ENCODE data around the gene RPS6KC1. TPM values are rescaled to one million over a fixed set of nuclear protein-coding genes. Genes with fewer than 3 reads are reported as not detected.
A peak's percentile ranks its signal among the peaks of the same experiment; 100 is the strongest.
"Not testable (repeated sequence)": the region's sequence is repeated elsewhere in the genome, so short reads cannot be mapped to it uniquely, and the experiment has no call there.

The RPS6KC1 gene
- total and polyA plus RNA-seq, 7 donors, result 3.9 to 37.4 (median 23.1) TPM

DNA sequence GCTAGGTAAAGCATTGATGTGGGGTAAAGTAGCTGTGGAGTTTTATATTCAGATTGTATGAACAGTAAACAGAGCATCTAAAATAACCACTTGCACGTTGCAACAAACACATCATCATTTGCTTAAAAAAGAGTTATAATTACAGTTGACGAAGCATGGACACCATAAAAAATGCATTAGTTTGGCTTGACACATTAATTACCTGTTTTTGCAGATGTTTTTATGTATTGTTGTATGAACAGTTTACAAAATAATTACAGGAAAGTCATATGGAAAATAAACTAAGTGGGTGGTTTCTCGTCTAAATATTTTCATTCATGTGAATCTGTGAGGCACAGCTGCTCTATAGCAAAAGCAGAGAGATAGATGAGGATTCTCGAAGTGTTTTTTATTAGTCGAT, 108.3 kb downstream of the RPS6KC1 start:
- H3K9me3 ChIP-seq, result no peaks in the 10 kb centered on the region
- H3K27me3 ChIP-seq, result no peaks in the 10 kb centered on the region
- H3K4me1 ChIP-seq, result peaks cover 0 to 12% (median 5%) of the 10 kb centered on the region in 4 donors
- intact Hi-C loops (cut with DNase I), result no loop called here
- H3K27ac ChIP-seq, result no peak overlapping the region
- TF ChIP-seq CTCF (IDR thresholded peaks at IDR 0.05) (no peak), POLR2A (IDR thresholded peaks at IDR 0.05) (no peak), EP300 (IDR thresholded peaks at IDR 0.05) (no peak), POLR2AphosphoS5 (IDR thresholded peaks at IDR 0.05) (no peak)
- peaks cover 0 to 3% (median 0%) of the 10 kb centered on the region in 4 donors for H3K36me3 ChIP-seq
- DNase-seq, result no peak
- H3K4me3 ChIP-seq, result no peak overlapping the region
- WGBS, 2 donors, result 83 to 85% methylated on average over 5 of the region's 5 CpGs

- H3K27ac ChIP-seq; H3K9me3 ChIP-seq; H3K27me3 ChIP-seq; H3K4me3 ChIP-seq; DNase-seq; H3K36me3 ChIP-seq; intact Hi-C loops (cut with DNase I): not testable (repeated sequence)
- H3K4me1 ChIP-seq, result peaks cover 0 to 12% (median 5%) of the 10 kb centered on the region in 4 donors
- WGBS, 2 donors, result 96 to 99% methylated on average over 2 of the region's 2 CpGs
These were observed 109.4 kb downstream of the RPS6KC1 start for GRCh38 chr1:213160442-213160841.

GRCh38 chr1:213162338-213162737, 111.3 kb downstream of the RPS6KC1 start:
- intact Hi-C loops (cut with DNase I), result no loop called here
- Histone ChIP-seq H3K27me3 (no peaks in the 10 kb centered on the region), H3K4me1 (peaks cover 0 to 14% (median 8%) of the 10 kb centered on the region in 4 donors), H3K9me3 (no peaks in the 10 kb centered on the region), H3K4me3 (no peak overlapping the region), H3K36me3 (peaks cover 0 to 3% (median 0%) of the 10 kb centered on the region in 4 donors), H3K27ac (no peak overlapping the region)
- 90 to 94% methylated on average over 2 of the region's 2 CpGs for WGBS, 2 donors
- no peak for TF ChIP-seq CTCF (IDR thresholded peaks at IDR 0.05)
- no peak for TF ChIP-seq EP300 (IDR thresholded peaks at IDR 0.05)
- TF ChIP-seq POLR2A (IDR thresholded peaks at IDR 0.05), result no peak
- TF ChIP-seq POLR2AphosphoS5 (IDR thresholded peaks at IDR 0.05), result no peak
- DNase-seq, result peak; percentile 72

DNA sequence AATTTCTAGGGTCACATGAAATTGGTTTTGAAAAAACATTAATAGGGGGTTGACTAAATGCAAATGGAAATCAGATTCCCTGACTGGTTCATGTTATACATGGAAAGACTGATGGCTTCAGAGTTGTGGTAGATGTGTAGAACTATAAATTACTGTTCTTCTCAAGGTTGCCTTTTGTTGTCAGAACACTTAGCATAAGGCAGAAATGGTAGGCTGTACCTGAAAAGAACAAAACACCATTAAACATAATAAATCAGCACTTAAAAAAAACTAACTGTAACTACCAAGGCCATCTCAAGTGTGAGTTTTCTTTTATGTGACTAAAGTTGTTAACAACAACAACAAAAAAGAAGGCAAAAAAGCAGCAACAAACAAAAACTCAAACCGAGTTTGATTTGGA, 111.8 kb downstream of the RPS6KC1 start:
- no peak for DNase-seq
- H3K9me3 ChIP-seq, result no peaks in the 10 kb centered on the region
- no peaks in the 10 kb centered on the region for H3K27me3 ChIP-seq
- no peak overlapping the region for H3K27ac ChIP-seq
- TF ChIP-seq POLR2A (IDR thresholded peaks at IDR 0.05) (no peak), CTCF (IDR thresholded peaks at IDR 0.05) (no peak), POLR2AphosphoS5 (IDR thresholded peaks at IDR 0.05) (no peak), EP300 (IDR thresholded peaks at IDR 0.05) (no peak)
- H3K36me3 ChIP-seq, result peaks cover 0 to 3% (median 0%) of the 10 kb centered on the region in 4 donors
- 84 to 90% methylated on average over 1 of the region's 1 CpG for WGBS, 2 donors
- intact Hi-C loops (cut with DNase I), result no loop called here
- H3K4me3 ChIP-seq, result no peak overlapping the region
- peaks cover 0 to 14% (median 8%) of the 10 kb centered on the region in 4 donors for H3K4me1 ChIP-seq

DNA sequence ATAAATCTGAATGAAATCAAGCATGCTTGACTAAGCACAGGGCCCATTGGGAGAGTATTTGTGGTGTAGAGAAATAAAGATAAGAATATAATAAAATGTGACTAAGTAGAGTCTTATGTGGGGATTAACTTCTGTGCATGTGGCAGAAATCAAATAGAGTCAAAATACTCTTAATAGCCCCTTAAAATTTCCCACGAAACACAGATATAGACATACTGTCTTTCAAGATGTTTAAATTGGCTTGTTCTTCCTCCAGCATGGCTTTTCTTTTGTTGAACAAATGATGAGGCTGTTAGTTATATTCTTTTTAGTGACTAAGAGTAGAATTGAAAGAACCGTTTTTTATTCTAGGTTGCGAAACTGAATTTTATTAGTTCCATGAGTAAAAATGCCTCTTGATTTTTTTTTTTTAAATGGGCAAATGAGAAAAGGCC, 112.3 kb downstream of the RPS6KC1 start:
- H3K9me3 ChIP-seq, result no peaks in the 10 kb centered on the region
- TF ChIP-seq POLR2A (IDR thresholded peaks at IDR 0.05) (no peak), POLR2AphosphoS5 (IDR thresholded peaks at IDR 0.05) (no peak), CTCF (IDR thresholded peaks at IDR 0.05) (no peak), EP300 (IDR thresholded peaks at IDR 0.05) (no peak)
- no peak overlapping the region for H3K27ac ChIP-seq
- H3K27me3 ChIP-seq, result no peaks in the 10 kb centered on the region
- peaks cover 0 to 11% (median 5%) of the 10 kb centered on the region in 4 donors for H3K4me1 ChIP-seq
- DNase-seq, result no peak
- intact Hi-C loops (cut with DNase I), result no loop called here
- H3K4me3 ChIP-seq, result no peak overlapping the region
- WGBS, 2 donors, result 83 to 86% methylated on average over 3 of the region's 3 CpGs
- H3K36me3 ChIP-seq, result peaks cover 0 to 3% (median 0%) of the 10 kb centered on the region in 4 donors

Data from sigmoid colon (tissue), 7 donors.